Astrocyte (in vitro differentiated cells and primary cell): Measurements from ENCODE around the gene SPAG8. TPM values are rescaled to one million over a fixed set of nuclear protein-coding genes. Genes with fewer than 3 reads are reported as not detected.

Experiments used
- DNase-seq: peaks from one replicate; pipeline ENCODE4 v3.0.0-alpha.2; 2010; ENCODE audit warnings: low read depth
- FAIRE-seq: peaks from 2 replicates; lab custom pipeline; 2011; peaks lifted over from hg19 to GRCh38; lab: Jason Lieb, UNC
- H2AFZ ChIP-seq: 2 replicates; pipeline ENCODE4 v1.6.0; 2012; ENCODE audit warnings: low read depth, low read length, inconsistent platforms
- H3K27ac ChIP-seq: 2 replicates; pipeline ENCODE4 v1.5.1; 2011; ENCODE audit warnings: low read depth, low read length, inconsistent platforms
- H3K27me3 ChIP-seq: 2 replicates; pipeline ENCODE4 v1.6.0; 2011; ENCODE audit warnings: low read length, inconsistent platforms; ENCODE audit not compliant: insufficient read depth
- H3K36me3 ChIP-seq: 2 replicates; pipeline ENCODE4 v1.5.1; 2011; ENCODE audit warnings: low read length, inconsistent platforms; ENCODE audit not compliant: insufficient read depth
- H3K4me1 ChIP-seq: 2 replicates; pipeline ENCODE4 v1.5.1; 2011; ENCODE audit warnings: low read length, inconsistent platforms; ENCODE audit not compliant: insufficient read depth
- H3K4me2 ChIP-seq: 2 replicates; pipeline ENCODE4 v1.6.0; 2012; ENCODE audit warnings: low read length, inconsistent platforms
- H3K4me3 ChIP-seq: 2 replicates; pipeline ENCODE4 v1.5.1; 2011; ENCODE audit warnings: low read depth, mild to moderate bottlenecking, low read length, inconsistent platforms; ENCODE audit not compliant: insufficient read depth
- H3K79me2 ChIP-seq: 2 replicates; pipeline ENCODE4 v1.6.0; 2012; ENCODE audit warnings: mild to moderate bottlenecking, low read length, inconsistent platforms; ENCODE audit not compliant: insufficient read depth
- H3K9ac ChIP-seq: 2 replicates; pipeline ENCODE4 v1.6.0; 2012; ENCODE audit warnings: mild to moderate bottlenecking, low read length, inconsistent platforms
- H3K9me3 ChIP-seq: 2 replicates; pipeline ENCODE4 v1.5.1; 2012; ENCODE audit warnings: low read depth, mild to moderate bottlenecking, low read length, inconsistent platforms; ENCODE audit not compliant: insufficient read depth
- H4K20me1 ChIP-seq: 2 replicates; pipeline ENCODE4 v1.6.0; 2012; ENCODE audit warnings: low read length, inconsistent platforms; ENCODE audit not compliant: insufficient read depth
- H3K27ac Mint-ChIP-seq: one replicate; pipeline ENCODE4 v1.8.0; 2021; ENCODE audit warnings: mild to moderate bottlenecking, mixed read lengths; ENCODE audit not compliant: unreplicated experiment
- H3K27me3 Mint-ChIP-seq: one replicate; pipeline ENCODE4 v1.8.0; 2021; ENCODE audit warnings: low read depth, mixed read lengths; ENCODE audit not compliant: unreplicated experiment
- H3K36me3 Mint-ChIP-seq: one replicate; pipeline ENCODE4 v1.8.0; 2021; ENCODE audit warnings: low read depth, mixed read lengths; ENCODE audit not compliant: unreplicated experiment
- H3K4me1 Mint-ChIP-seq: one replicate; pipeline ENCODE4 v1.8.0; 2021; ENCODE audit warnings: low read depth, mixed read lengths; ENCODE audit not compliant: unreplicated experiment
- H3K4me3 Mint-ChIP-seq: one replicate; pipeline ENCODE4 v1.8.0; 2021; ENCODE audit warnings: mild to moderate bottlenecking, moderate library complexity, mixed read lengths; ENCODE audit not compliant: unreplicated experiment
- H3K9me3 Mint-ChIP-seq: one replicate; pipeline ENCODE4 v1.8.0; 2021; ENCODE audit warnings: mild to moderate bottlenecking, mixed read lengths; ENCODE audit not compliant: unreplicated experiment
- CTCF ChIP-seq: IDR thresholded peaks from 2 replicates; pipeline ENCODE4 v1.5.1; 2011; ENCODE audit warnings: low read depth, mild to moderate bottlenecking, inconsistent platforms, low read length, moderate library complexity; ENCODE audit not compliant: insufficient read depth
- EZH2 ChIP-seq: IDR thresholded peaks from 2 replicates; pipeline ENCODE4 v1.6.1; 2012; ENCODE audit warnings: mild to moderate bottlenecking, low read length, inconsistent platforms; ENCODE audit not compliant: insufficient read depth
- total RNA-seq: library from RNA; stranded (reverse); gene quantifications from 2 replicates; pipeline ENCODE4 v1.2.1, GENCODE V29; 2021

Gene SPAG8
- total RNA-seq, 1 donor from 2014 or later, result 0.52 TPM

DNA sequence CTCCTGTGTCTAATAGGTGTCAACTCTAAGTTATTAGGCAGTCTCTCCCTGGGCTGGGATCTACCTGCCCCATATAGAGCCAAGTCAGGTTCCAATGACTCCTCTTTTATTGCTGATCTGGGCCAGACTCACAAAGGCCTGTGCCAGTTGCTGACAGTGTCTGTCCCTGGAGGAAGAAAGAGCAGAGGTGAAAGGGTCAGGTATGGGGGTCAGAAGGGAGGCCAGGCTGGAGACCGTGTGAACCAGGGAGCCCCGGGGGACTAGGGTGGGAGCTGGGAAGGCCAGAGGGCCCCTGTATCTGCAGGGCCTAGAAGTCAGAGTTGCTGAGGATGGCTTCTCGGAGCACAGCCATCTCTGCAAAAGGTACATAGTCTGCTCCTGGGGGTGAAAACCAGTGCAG is 6.3 kb upstream of the SPAG8 start:
- TF ChIP-seq EZH2 (no peak), CTCF (no peak)
- Histone ChIP-seq H3K27me3 (no peaks in the 10 kb centered on the region), H3K36me3 (no peaks in the 10 kb centered on the region), H3K4me1 (peaks cover 10% of the 10 kb centered on the region), H2AFZ (no peak overlapping the region), H3K27ac (no peak overlapping the region), H3K4me3 (no peak overlapping the region), H3K4me2 (no peak overlapping the region), H3K9me3 (no peaks in the 10 kb centered on the region), H4K20me1 (no peaks in the 10 kb centered on the region), H3K9ac (no peak overlapping the region), H3K79me2 (peaks cover 4% of the 10 kb centered on the region)
- Mint-ChIP-seq H3K27me3 (peaks cover 20% of the 10 kb centered on the region), H3K36me3 (peaks cover 6% of the 10 kb centered on the region), H3K4me3 (peak overlapping the region; percentile 13), H3K4me1 (peaks cover 10% of the 10 kb centered on the region), H3K9me3 (peaks cover 3% of the 10 kb centered on the region), H3K27ac (no peak overlapping the region)
- FAIRE-seq (no peak), DNase-seq (no peak)

DNA sequence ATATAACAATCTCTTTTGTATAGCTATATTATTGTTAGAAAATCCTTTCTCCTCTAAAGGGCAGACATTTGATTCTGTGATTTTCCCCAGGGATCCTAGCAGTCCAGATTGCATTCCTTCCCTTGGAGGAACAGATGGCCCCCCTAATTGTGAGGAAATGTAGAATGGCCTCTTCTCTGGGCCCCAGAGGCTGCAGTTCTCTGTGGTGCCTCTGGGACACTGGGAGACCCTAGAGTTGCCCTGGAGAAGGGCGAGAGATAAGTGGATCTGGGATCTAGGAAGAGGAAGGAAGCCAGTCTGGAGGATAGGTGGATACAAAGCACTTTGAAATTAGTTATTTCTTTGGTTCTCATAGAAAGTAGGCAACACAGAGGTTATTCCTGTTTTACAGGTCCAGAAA is 4.6 kb upstream of the SPAG8 start:
- FAIRE-seq, result no peak
- peaks cover 11% of the 10 kb centered on the region for H3K4me1 Mint-ChIP-seq

More for the DNA sequence above, 4.6 kb upstream of the SPAG8 start:
- Mint-ChIP-seq H3K9me3 (no peaks in the 10 kb centered on the region), H3K27ac (no peak overlapping the region), H3K27me3 (peaks cover 17% of the 10 kb centered on the region), H3K36me3 (peaks cover 6% of the 10 kb centered on the region), H3K4me3 (no peak overlapping the region)
- Histone ChIP-seq H2AFZ (no peak overlapping the region), H3K36me3 (no peaks in the 10 kb centered on the region), H3K4me3 (no peak overlapping the region), H3K9ac (no peak overlapping the region), H3K27me3 (no peaks in the 10 kb centered on the region), H3K27ac (no peak overlapping the region), H3K4me2 (no peak overlapping the region), H3K79me2 (peaks cover 4% of the 10 kb centered on the region), H4K20me1 (no peaks in the 10 kb centered on the region), H3K9me3 (no peaks in the 10 kb centered on the region), H3K4me1 (peaks cover 18% of the 10 kb centered on the region)
- no peak for DNase-seq
- TF ChIP-seq CTCF (no peak), EZH2 (no peak)
